ENCODE measurements around the gene LMO3.

DNA sequence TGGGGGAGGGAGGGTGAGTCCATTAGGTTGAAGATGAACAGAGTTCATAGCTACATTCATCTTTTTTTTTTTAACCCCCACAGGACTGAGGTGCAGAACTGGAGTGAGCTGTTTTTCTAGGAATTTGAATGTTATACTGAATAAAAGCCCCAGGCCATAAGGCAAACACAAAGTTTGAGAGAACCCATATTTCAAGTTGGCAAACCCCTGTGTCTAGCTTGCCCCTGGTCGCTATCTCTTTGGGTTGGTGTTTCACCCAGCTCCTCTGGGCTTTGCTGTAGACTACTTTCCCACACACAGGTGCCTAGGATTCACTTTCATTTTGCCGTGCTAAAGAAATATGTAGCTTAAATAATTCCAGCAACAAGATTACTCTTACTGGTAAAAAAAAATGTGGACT is 5.2 kb upstream of the LMO3 start:
- TF ChIP-seq, protein P1, sequence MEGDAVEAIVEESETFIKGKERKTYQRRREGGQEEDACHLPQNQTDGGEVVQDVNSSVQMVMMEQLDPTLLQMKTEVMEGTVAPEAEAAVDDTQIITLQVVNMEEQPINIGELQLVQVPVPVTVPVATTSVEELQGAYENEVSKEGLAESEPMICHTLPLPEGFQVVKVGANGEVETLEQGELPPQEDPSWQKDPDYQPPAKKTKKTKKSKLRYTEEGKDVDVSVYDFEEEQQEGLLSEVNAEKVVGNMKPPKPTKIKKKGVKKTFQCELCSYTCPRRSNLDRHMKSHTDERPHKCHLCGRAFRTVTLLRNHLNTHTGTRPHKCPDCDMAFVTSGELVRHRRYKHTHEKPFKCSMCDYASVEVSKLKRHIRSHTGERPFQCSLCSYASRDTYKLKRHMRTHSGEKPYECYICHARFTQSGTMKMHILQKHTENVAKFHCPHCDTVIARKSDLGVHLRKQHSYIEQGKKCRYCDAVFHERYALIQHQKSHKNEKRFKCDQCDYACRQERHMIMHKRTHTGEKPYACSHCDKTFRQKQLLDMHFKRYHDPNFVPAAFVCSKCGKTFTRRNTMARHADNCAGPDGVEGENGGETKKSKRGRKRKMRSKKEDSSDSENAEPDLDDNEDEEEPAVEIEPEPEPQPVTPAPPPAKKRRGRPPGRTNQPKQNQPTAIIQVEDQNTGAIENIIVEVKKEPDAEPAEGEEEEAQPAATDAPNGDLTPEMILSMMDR (conservative IDR thresholded peaks at IDR 0.05; ENCODE audit: low read depth, low read length), result no peak
- TF ChIP-seq MXI1 (IDR thresholded peaks at IDR 0.05; ENCODE audit: borderline replicate concordance, low read depth, low read length), result no peak
- TF ChIP-seq POLR2A (IDR thresholded peaks at IDR 0.05; ENCODE audit: low read depth, low read length), result no peak
- TF ChIP-seq RAD21 (IDR thresholded peaks at IDR 0.05; ENCODE audit: low read length), result no peak
- TF ChIP-seq, protein P2, sequence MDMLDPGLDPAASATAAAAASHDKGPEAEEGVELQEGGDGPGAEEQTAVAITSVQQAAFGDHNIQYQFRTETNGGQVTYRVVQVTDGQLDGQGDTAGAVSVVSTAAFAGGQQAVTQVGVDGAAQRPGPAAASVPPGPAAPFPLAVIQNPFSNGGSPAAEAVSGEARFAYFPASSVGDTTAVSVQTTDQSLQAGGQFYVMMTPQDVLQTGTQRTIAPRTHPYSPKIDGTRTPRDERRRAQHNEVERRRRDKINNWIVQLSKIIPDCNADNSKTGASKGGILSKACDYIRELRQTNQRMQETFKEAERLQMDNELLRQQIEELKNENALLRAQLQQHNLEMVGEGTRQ (IDR thresholded peaks at IDR 0.05; ENCODE audit: low read depth, low read length), result no peak
- no peak for TF ChIP-seq RCOR1 (IDR thresholded peaks at IDR 0.05; ENCODE audit: insufficient replicate concordance, low read length)
- no peak for TF ChIP-seq FOS (IDR thresholded peaks at IDR 0.05; ENCODE audit: low read depth, low read length)
- TF ChIP-seq NFE2L2 (IDR thresholded peaks at IDR 0.05; ENCODE audit: low read depth, low read length), result no peak
- no peak for TF ChIP-seq MAFK (IDR thresholded peaks at IDR 0.05; ENCODE audit: low read depth, low read length)
- no peak for TF ChIP-seq RFX5 (IDR thresholded peaks at IDR 0.05; ENCODE audit: low read depth, low read length)
- TF ChIP-seq, protein P3, sequence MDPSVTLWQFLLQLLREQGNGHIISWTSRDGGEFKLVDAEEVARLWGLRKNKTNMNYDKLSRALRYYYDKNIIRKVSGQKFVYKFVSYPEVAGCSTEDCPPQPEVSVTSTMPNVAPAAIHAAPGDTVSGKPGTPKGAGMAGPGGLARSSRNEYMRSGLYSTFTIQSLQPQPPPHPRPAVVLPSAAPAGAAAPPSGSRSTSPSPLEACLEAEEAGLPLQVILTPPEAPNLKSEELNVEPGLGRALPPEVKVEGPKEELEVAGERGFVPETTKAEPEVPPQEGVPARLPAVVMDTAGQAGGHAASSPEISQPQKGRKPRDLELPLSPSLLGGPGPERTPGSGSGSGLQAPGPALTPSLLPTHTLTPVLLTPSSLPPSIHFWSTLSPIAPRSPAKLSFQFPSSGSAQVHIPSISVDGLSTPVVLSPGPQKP (IDR thresholded peaks at IDR 0.05; ENCODE audit: borderline replicate concordance, low read depth, low read length), result no peak
- TF ChIP-seq CHD1 (IDR thresholded peaks at IDR 0.05; ENCODE audit: low read depth, low read length), result no peak
- TF ChIP-seq CEBPB (IDR thresholded peaks at IDR 0.05; ENCODE audit: low read depth, low read length), result no peak
